NOMO-1 treated with dmso at 0.1 percent for 144 hours (cell line): ENCODE results near the gene CADPS.

ENCODE experiments used
- DNase-seq: peaks from one replicate; lab custom pipeline; 2025; ENCODE audit not compliant: unreplicated experiment; lab: John Stamatoyannopoulos, UW

Gene CADPS

DNA sequence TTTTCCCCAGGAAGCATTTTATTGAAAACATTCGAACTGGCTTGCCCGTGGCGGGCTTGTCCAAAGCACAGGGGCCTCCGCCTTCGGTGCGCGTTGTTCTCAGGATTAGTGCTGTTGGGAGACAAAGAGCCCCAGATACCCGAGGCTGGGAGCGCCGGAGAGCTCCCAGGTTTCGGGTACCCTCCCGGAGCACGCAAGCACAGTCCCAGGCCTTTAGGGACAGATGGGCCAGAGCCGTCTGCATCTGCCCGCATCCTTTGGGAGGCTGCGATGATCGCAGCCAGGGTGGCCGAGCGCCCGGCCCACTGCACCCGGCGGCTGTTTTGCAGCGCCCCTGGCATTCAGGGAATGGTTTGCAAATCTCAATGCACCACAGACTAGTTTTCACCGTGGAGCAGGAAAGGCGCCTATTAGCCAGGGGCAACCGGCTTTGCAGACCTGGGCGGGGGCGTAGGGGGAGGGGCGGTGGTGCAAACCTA is 496.9 kb downstream of the CADPS start:
- no peak for DNase-seq

DNA sequence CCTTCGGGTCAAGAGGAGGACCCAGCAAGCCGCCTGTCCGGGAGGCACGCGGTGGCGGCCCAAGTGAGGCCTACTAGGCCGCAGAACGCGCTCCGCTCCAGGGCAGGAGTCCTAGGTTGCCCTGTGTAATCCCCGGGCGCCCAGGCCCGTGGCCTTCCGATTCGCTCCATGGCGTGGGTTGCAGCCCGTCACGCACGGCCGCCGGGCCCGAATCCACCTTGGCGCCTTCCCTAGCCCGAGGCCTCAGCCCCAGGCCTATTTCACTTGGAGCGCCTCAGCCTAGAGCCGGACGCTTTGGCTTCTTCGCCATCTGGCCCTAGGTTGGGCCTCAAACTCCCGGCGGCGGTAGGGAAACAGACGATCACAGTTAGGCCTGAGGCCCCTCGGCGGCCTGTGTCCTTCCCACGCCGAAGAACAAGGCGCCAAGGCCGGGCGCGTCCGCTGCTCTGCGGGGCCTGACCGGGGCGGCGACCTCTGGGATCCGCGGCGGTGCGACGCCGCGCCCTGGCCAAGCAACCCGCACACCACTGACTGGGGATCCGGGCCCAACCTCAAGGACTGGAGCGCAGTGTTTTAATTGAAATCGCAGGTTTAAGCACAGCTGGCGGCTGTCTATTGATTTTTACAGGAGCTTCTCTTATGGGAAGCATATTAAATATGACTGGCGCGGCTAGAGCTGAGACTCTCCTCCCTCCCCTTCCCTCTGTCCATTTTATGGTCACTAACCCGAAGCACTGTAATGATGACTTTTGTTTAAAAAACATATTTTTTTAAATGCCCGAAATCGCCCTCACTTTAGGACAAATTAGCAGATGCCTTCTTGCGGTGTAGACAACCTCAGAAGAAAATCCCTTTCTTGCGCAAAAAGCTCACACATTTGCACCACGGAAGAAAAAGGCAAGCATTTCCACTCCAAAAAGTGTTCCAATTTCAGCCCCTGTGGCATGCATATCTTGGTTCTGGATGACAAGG is 498.0 kb downstream of the CADPS start:
- no peak for DNase-seq

DNA sequence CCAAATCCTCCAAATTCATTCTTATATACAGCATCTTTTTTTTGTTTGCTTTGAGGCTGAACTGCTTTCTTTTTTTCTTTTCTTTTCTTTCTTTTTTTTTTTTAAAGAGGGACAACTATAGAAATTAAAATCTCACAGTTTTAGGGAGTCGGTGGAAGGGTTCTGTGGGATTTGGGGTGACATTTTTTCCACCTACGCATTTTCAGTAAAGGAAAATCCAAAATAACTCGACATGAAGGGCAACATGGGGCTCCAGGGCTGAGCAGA is 498.8 kb downstream of the CADPS start:
- DNase-seq: no peak

DNA sequence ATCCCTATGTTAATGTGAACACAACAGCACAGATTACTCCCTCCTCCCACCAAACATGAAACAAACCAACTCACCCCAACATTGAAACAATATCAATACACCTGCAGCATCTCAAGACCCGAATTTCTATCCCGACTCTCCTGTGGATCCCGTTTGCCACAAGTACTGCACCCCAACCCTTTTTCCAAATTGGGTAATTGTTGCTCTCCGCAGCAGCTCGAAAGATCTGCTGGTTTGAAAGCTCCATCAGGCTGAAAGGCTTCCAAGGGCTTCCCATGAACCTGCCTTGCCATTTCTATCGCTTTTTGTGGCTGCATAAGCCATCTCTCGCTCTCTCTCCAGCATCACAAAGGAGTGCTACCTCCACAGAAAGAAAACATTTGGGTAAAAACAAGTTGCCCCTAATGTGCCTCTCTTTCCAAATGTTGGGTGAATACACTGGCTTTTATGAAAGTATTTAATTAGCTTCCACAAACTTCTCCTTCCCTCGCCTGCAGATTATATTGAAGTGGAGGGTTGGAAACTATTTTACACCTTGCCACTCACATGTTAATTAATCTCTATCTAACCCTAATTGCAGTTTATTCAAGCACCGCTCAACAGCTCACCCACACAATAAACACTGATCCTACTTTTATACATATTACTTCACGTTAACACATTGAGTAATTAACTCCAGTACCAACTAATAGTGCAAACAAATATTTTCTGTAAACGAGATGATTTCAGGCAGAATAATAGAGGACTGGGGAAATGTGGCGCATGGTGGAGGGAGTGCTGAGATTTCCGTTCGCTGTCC is 499.4 kb downstream of the CADPS start:
- no peak for DNase-seq

DNA sequence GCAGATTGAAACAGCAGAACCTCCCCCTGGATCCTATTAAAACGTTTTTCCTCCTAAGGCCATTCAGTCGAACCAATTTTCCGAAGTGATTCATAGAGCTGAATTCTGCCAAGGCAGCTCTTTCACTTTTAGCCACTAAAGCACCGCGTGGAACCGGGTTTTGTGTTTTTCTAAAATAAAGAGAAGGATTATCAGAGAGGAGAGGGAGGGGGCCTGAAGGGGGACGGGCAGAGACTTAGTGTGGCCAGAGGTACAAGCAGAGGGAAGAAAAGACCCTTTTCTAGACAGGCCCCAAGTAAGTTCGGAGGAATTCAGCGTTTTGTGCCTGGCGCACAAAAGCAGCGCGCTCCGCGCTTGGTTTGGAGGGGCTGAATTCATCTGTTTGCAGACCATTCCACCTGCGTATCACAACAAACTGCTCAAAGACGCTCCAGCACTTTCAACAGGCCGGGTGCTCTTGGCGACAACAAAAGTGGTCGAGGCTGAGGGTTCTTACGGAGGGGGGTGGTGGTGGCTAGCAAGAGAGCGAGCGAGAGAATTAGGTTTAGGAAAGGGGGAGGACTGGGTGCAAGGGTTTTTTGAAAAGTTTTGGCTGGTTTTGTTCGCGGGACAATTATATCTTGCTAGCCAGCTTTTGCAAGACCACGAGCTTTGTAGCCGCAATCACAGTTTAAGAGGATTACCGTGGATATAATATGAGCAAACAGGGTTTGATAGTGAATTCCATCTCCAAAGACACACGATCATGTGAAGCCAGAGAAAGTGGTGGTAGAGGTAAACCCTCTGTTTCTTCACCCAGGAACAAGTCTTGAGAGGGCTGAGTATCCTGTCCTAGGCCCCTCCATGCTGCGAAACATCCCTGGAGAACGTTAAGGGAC is 500.6 kb downstream of the CADPS start:
- no peak for DNase-seq

DNA sequence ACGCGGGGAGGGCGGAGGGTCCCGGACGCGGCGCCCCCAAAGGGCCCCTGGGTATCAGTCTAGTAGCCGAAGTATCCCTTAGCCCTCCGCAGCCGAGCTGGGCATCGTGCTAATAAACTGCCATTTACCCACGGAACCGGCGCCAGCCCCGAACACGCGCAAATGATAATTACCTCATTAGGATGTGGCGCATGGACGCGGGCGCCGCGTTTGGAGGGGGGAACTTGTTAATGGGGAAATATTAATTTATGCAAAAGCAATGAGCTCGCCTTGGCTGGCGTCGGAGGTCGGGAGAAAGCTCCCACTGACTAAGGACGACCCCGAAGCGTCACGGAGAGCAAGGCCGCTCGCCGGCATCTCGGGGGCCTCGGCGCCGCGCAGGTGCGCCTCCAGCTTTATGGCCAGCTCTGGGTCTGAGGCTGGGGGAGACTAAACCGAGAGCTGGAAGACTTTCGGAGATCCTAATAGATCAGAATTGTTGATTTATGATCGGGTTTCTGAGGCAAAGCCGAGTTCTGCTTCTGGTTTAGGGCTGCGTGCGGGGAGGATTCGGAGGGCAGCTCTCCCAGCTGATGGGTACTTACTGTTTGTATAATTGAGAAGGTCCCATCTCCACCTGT is 501.4 kb downstream of the CADPS start:
- no peak for DNase-seq

DNA sequence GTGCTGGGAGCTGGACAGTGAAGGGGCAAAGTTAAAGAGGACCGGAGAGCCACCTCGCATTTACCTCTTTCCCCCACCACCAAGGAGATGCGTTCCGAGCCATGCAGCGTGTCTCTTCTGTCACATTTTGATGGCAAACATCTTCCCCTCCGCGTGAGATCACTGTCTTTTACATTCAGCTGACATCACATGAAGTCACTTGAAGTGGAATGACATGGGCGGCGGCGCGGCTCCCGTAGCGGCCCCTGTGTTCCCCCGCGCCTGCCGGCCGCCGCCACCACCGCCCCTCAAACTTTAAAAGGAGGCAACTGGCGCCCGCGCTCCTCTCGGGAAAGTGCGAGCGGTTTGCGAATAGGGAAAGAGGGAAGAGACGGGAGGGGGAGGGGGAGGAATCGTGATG is 502.0 kb downstream of the CADPS start, which contains the start of gene FEZF2:
FEZF2 (minus strand) TSS at position 336 of the 400 bp plus-strand sequence. CDS start 682 bp downstream, outside the sequence.
- no peak for DNase-seq

DNA sequence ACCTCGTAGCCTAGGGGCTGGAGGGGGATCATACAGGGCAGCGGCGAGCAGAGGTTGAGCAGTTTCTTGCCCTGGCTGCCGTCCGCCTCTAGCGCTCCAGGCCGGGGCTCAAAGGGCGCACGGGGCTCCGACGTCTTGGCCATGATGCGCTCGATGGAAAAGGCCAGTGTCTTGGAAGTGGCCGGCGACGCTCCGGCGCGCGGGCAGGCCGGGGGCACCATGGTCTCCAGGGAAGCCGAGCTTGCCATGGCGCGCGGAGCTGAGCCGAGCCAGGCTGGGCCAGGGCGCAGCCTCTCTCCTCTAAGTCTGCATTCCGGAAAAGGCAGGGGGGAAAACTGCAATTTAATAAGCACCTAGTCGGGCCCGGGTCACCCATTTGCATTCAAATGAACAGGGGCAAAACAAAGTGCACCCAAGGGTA is 502.6 kb downstream of the CADPS start:
- DNase-seq: no peak

DNA sequence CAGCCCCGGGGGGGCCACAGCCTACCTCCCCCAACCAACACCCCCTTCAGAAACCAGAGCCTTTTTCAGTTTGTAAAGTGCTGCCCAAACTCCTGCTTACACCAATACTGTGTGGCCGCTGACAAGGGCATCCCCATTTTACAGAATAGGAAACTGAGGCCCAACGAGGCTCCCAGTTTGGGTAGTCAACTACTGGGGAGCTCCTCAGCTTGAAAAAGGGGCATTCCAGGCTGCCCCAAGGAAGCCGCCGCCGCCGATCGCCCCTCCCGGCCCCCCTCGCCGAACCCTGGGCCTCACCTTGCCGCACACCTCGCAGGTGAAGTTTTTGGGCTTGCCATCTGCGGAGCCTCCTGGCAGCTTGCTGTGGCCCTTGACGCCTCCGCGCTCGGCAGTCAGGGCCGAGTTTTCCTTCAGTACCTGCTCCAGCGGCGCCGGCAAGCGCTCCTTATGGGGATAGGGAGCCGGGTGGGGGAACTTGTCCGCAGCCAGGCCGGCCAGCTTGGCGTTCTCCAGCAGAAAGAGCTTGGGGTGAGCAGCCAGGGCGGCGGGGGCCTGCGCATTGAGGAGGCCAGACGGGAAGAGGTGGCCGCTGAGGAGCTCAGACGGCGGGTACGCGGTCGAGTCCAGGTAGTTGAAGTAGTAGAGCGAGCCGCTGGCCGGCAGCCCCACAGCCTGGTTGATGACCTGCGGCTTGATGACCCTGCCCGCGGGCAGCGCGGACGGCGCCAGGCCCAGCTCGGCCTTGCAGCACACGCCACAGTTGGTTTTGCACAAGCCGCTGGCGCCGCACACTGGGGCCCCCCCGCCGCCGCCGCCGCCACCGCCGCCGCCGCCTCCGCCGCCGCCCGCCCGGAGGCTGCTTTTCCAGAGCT is 503.3 kb downstream of the CADPS start:
- no peak for DNase-seq

DNA sequence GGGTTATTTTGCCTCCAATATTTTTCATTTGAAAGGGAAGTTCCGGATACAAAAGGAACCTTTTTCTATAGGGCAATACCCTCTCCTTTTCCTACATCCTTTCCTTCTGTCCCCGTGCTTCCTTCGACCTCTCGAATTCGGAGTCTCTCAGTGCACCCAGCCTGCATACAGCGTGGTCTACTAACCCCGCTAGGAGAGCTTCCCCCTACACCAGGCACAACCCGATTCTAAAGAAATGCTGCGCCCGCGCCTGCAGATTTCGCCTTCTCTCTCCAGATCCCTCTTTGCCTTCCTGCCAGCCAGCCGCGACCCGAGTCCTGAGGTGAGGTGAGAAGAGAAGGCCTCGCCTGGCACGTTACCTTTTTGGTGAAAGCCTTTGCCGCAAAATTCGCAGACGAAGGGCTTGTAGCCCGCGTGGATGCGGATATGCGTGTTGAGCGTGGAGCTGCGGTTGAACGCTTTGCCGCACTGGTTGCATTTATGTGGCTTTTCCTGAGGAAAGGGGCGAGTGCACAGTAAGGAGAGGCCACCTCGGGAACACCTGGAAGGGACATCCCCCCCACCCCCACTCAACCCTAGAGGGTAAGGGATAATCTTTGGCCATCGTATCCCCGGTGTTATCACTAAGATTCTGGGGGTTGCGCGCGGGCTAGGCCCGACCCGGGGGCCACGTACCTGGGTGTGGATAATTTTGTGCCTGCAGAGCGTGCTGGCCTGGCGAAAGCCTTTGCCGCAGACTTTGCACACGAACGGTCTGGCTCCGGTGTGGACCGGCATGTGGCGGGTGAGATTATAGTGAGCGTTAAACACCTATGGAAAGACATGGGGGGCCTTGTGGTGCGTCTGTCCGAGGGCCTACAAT is 504.1 kb downstream of the CADPS start:
- no peak for DNase-seq

DNA sequence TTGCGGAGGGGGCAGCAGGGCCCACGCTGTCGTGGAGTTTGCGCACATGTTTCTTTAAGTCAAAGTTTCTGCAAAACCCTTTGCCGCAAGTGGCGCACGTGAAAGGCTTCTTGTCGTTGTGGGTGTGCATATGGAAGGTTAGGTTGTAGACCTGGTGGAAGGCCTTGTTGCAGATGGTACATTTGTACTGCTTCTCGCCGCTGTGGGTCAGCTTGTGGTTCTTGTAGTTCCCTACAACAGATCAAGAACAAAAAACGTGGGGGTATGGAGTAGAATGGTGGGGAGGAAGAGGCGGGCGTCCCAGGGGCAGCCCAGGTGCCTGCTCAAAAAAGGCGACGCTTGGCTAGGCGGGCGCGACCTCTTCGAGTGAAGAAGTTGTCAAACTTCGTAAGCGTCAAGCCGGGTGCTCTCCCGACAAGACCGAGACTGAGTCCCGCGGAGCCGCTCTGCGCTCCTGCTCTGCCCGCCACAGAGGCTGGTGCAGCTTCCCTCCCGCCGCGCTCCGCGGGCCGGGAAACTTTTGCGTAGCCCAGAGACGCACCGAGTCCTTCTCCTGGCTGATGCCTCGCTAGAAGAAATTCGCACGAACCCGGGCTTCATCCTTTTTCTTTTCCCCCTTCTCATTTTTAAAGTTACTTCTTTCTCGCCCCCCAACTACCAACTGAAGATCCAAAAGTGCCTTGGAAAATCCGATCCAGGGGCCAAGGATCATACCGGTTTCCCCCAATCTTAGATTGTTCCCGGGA is 504.9 kb downstream of the CADPS start:
- no peak for DNase-seq

DNA sequence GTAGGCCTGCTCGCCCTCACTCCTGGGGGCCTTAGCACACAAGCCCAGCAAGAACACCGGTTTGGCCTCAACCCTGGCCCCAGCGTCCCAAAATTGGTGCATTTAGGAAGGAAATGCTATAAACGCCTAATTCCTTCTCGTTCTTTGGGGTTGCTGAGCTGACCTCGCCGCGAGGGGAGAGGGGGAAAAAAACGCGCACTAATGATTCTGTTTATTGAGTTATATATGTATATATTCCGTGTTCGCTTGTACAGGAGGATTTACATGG is 505.8 kb downstream of the CADPS start:
- no peak for DNase-seq

DNA sequence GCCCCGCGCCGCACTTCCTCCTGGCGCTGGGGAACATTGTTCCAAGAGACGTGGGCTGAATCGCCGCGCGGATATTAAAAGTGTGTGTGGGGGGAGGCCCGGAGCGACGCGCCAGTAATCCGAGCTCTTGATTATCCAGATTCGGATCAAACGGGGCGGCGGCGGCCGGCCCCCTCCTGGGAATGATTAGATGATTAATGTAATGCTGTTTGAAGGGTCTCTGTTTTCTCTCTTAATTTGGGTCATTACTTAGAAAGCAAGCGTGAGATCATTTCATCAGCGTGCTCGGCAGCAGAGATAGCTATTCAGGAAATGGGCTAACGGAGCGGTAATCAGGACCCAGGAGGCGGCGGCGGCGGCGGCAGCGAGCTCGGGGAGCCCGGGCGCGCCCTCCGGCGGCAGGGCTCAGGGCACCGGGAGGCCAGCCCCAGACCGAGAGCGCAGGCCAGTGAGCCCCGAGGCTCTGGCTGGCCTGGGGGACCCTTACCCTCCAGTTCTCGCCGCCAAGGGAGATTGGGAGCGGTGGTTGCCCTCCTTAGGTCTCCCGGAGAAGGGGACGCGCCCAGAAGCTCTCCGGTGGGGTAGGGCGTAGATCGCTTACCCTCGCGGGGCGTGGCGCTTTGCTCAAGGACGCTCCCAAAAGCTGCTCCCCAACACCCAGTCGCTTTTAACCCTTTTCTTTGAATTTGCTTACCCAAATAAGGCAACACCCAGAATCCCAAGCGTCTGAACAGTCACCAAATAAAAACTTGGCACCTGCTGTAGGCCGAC is 506.3 kb downstream of the CADPS start:
- no peak for DNase-seq

DNA sequence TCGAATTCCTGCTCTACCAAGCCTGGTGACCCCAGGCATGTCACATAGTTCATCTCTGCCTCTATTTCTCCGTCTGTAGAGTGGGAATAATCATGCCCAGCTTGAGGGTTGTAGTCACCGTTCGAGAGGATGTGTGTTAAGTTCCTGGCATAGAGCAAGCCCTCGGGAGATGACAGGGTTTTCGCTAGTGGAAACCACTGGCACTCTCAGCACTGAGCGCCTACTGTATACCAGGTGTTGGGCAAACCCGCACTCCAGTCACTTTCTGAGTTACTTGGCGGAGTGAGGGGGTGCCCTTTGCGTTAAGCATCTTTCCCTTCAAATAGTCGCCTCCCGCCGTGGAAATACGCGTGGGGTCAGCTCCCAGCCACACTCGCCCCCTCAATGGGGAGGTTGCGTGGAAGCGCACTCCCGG is 506.9 kb downstream of the CADPS start:
- no peak for DNase-seq

DNA sequence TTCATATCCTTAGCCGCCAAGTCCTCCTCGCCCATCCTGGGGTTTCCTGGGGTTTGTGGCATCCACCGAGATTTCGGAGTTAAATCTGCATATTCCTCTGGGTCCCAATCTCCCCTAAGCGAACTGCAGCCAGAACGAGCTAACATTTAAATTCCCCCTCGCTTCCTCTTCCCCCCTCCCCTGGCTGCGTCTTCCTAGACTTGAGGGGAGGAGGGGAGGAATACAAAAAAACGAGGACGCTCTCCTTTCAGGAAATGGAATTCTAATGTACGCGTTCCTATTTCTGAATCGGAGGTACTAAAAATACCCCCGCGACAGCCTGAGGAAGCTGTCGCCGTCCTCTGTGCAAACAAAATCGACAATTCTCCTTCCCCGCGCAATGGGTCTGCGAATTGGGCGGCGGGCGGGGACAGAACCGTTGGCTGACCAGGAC is 507.4 kb downstream of the CADPS start:
- DNase-seq: no peak

DNA sequence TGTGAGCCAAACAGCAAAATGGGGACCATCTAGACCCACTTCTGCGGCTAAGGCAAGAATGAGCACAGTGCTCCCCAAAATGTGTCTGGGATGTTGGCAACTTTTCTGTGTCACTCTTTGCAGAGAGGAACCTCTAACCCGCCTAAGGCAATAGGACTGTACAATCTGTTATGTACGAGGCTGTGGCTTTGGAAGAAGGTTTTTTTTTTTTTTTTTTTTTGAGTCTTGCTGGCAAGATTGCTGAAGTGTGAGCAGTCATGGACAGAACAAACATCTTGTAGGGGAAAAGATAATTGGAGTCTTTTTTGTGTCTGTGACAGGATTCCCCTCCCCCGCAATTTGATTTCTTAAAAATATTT is 509.1 kb downstream of the CADPS start:
- no peak for DNase-seq

DNA sequence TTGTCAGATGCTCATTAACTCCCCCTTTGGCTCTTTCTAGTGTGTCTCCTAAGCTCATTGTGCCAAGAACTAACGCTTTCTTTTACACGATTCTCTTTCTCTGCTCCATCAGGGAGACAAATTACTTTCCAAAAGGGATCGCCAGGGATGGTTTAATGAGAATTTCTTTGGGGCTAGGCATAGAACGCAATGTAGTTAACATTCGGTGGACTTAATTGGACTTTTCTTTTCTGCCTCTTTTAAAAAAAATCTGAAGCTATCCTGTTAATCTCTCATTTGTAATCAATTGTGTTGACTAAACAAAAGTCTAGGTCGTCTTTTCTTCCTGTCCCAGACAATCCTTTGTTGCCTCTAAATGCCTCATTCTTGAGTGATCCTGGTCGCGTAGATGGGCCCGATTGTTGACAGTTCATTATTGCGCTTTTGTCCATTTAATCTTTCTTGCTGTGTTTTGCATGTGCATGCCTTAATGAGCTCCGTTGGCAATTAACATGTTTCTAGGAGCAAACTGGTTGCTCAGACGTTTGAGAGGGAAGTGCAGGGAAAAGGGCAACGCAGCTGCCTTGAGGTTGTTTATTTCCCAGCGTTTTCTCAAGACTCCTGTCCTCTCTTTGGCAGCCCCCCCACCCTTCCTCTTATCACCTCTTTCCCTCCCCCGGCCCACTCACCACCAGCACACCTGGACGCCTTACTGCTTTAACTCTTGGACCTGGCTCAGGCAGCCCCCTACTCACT is 509.7 kb downstream of the CADPS start:
- DNase-seq: no peak
